Transverse colon (tissue), 4 donors: ENCODE measurements around the gene PRCP.

Experiments used
- CTCF ChIP-seq, 5 experiments: fragments of 200-600 bp in 3 of 5; fragments of 450-650 bp in 2 of 5; sonication (generic) in 3 of 5; IDR thresholded peaks; 1 replicate in 2 of 5; 2 replicates in 3 of 5; pipeline ENCODE4 v1.5.1; 2016 to 2017; ENCODE audit warnings: antibody characterized with exemption in 5 of 5, inconsistent platforms in 3 of 5, mild to moderate bottlenecking in 2 of 5, moderate library complexity in 1 of 5
- EP300 ChIP-seq: sonication (generic); formaldehyde crosslinking; IDR thresholded peaks from one replicate; pipeline ENCODE4 v1.6.1; 2017; ENCODE audit warnings: antibody characterized with exemption, low read depth
- POLR2A ChIP-seq: fragments of 450-650 bp; IDR thresholded peaks from one replicate; pipeline ENCODE4 v1.6.1; 2016; ENCODE audit warnings: antibody characterized with exemption, mild to moderate bottlenecking, moderate library complexity
- POLR2AphosphoS5 ChIP-seq, 3 donors: sonication (generic); formaldehyde crosslinking; IDR thresholded peaks; one replicate each; pipeline ENCODE4 v1.6.1; 2016; ENCODE audit warnings: antibody characterized with exemption in 3 of 3

GRCh38 chr11:82842019-82842418 is 58.2 kb downstream of the PRCP start:
- TF ChIP-seq POLR2AphosphoS5 (IDR thresholded peaks at IDR 0.05), result no peak
- TF ChIP-seq POLR2A, result no peak
- TF ChIP-seq CTCF (IDR thresholded peaks at IDR 0.05), result no peak
- TF ChIP-seq EP300, result no peak
